K562 (cell line): ENCODE data around the gene CHN2. TPM values are rescaled to one million over a fixed set of nuclear protein-coding genes. Genes with fewer than 3 reads are reported as not detected.

ENCODE experiments used
- ATAC-seq: fragments of 200-7000 bp; cut with Tn5 transposase; 3 replicates; pipeline ENCODE4 v1.9.1; 2020; ENCODE audit warnings: moderate library complexity
- BruUV-seq: library from RNA; stranded (reverse); fragments of 400-500 nt; replicated peaks from 2 replicates; lab custom pipeline; 2021; lab: Mats Ljungman, UMichigan
- CTCF ChIA-PET: fragments of 300-600 bp; formaldehyde crosslinking; extraction: SDS; loops from one replicate; lab custom pipeline; 2021; ENCODE audit warnings: low intra/inter-chr PET ratio; lab: Yijun Ruan, JAX
- POLR2A ChIA-PET: fragments of 300-600, 350-650 bp; sonication (Branson Sonifier 250); formaldehyde crosslinking; extraction: SDS; loops from one replicate; lab custom pipeline; 2021; ENCODE audit warnings: antibody characterized with exemption, inconsistent platforms; lab: Yijun Ruan, JAX
- DNase-seq, 4 experiments: peaks; one replicate each; pipeline versions ENCODE4 v3.0.0 to v3.0.0-alpha.2; 2011 to 2018; ENCODE audit warnings: low spot score in 3 of 4, mixed read lengths in 3 of 4; ENCODE audit errors: extremely low read depth in 1 of 4
- FAIRE-seq: peaks from 2 replicates; lab custom pipeline; 2011; peaks lifted over from hg19 to GRCh38; lab: Jason Lieb, UNC
- H2AFZ ChIP-seq: 2 replicates; pipeline ENCODE4 v1.6.0; 2011; ENCODE audit warnings: low read depth, low read length, control low read depth, inconsistent platforms
- H3K27ac ChIP-seq: fragments of 200-600 bp; 3 replicates; pipeline ENCODE4 v1.8.0; 2011; ENCODE audit warnings: low read depth, mild to moderate bottlenecking, control low read depth, inconsistent platforms, low read length, moderate library complexity, mixed read lengths; ENCODE audit errors: extremely low read depth
- H3K27me3 ChIP-seq, 2 experiments: fragments of 300-600 bp in 1 of 2; 2 replicates in 1 of 2; 3 replicates in 1 of 2; pipeline versions ENCODE4 v1.6.0 to v1.8.0; 2011; ENCODE audit warnings: inconsistent platforms in 2 of 2, low read length in 2 of 2, mild to moderate bottlenecking in 1 of 2, mixed read lengths in 1 of 2, moderate library complexity in 1 of 2; ENCODE audit not compliant: control insufficient read depth in 2 of 2, insufficient read depth in 2 of 2
- H3K36me3 ChIP-seq: fragments of 300-600 bp; 3 replicates; pipeline ENCODE4 v1.8.0; 2011; ENCODE audit warnings: mild to moderate bottlenecking, low read length, inconsistent platforms; ENCODE audit not compliant: control insufficient read depth, insufficient read depth
- H3K4me1 ChIP-seq, 2 experiments: fragments of 200-600 bp in 1 of 2; replicated peaks in 1 of 2; 2 replicates in 1 of 2; 3 replicates in 1 of 2; pipeline versions ENCODE4 v1.5.1 to v1.8.0; 2011; ENCODE audit warnings: inconsistent platforms in 2 of 2, low read length in 2 of 2, mild to moderate bottlenecking in 1 of 2, mixed read lengths in 1 of 2, moderate library complexity in 1 of 2; ENCODE audit not compliant: control insufficient read depth in 2 of 2, insufficient read depth in 2 of 2
- H3K4me2 ChIP-seq: 2 replicates; pipeline ENCODE4 v1.6.1; 2011; ENCODE audit warnings: low read length, control low read depth, inconsistent platforms, mixed read lengths; ENCODE audit not compliant: insufficient read depth
- H3K4me3 ChIP-seq: fragments of 200-600 bp; sonication (generic), shearing (Covaris generic); 2 replicates; pipeline ENCODE4 v1.5.1; 2016; ENCODE audit warnings: control low read depth, inconsistent platforms
- H3K79me2 ChIP-seq: fragments of 200-600 bp; 3 replicates; pipeline ENCODE4 v1.8.0; 2011; ENCODE audit warnings: low read length, inconsistent platforms; ENCODE audit not compliant: control insufficient read depth, insufficient read depth
- H3K9ac ChIP-seq, 2 experiments: 2 replicates each; pipeline versions ENCODE4 v1.6.0 to v1.6.1; 2011; ENCODE audit warnings: low read depth in 2 of 2, low read length in 2 of 2, control low read depth in 1 of 2, inconsistent platforms in 1 of 2, mild to moderate bottlenecking in 1 of 2, mixed read lengths in 1 of 2; ENCODE audit not compliant: insufficient read depth in 1 of 2
- H3K9me1 ChIP-seq: one replicate; pipeline ENCODE4 v1.6.0; 2011; ENCODE audit warnings: inconsistent platforms, mild to moderate bottlenecking, low read length, moderate library complexity; ENCODE audit not compliant: control insufficient read depth, insufficient read depth
- H3K9me3 ChIP-seq: replicated peaks from 2 replicates; pipeline ENCODE4 v1.5.1; 2011; ENCODE audit warnings: low read depth, low read length, inconsistent platforms; ENCODE audit not compliant: control insufficient read depth, insufficient read depth
- H4K20me1 ChIP-seq: replicated peaks from 2 replicates; pipeline ENCODE4 v1.6.1; 2011; ENCODE audit warnings: low read length, inconsistent platforms, mixed read lengths; ENCODE audit not compliant: control insufficient read depth, insufficient read depth
- CBX2 ChIP-seq: fragments of 200-600 bp; sonication (generic); IDR thresholded peaks from one replicate; pipeline ENCODE4 v1.6.1; 2012; ENCODE audit warnings: mild to moderate bottlenecking, low read length, inconsistent platforms; ENCODE audit not compliant: insufficient read depth, poor library complexity, severe bottlenecking
- CC2D1A ChIP-seq: fragments of 450-650 bp; IDR thresholded peaks from 2 replicates; pipeline ENCODE4 v1.6.1; 2017; ENCODE audit warnings: mild to moderate bottlenecking
- GTF2A2 ChIP-seq: IDR thresholded peaks from 2 replicates; pipeline ENCODE4 v1.6.1; 2016; ENCODE audit warnings: mild to moderate bottlenecking, missing genetic modification characterization, missing compliant biosample characterization
- L3MBTL2 ChIP-seq: fragments of 450-650 bp; IDR thresholded peaks from 2 replicates; pipeline ENCODE4 v1.6.1; 2016; ENCODE audit warnings: mild to moderate bottlenecking, moderate library complexity
- PKNOX1 ChIP-seq: fragments of 450-650 bp; IDR thresholded peaks from 2 replicates; pipeline ENCODE4 v1.6.1; 2016
- PURB ChIP-seq: sonication (generic); formaldehyde crosslinking; IDR thresholded peaks from 2 replicates; pipeline ENCODE4 v1.9.0; 2021; ENCODE audit warnings: low read depth, mild to moderate bottlenecking, missing genetic modification reagents
- TCF7 ChIP-seq: sonication (generic); IDR thresholded peaks from 2 replicates; pipeline ENCODE4 v1.6.1; 2016; ENCODE audit warnings: antibody characterized with exemption, borderline replicate concordance
- YY1 ChIP-seq, 3 experiments: IDR thresholded peaks; 2 replicates each; pipeline ENCODE4 v1.6.1; 2011; ENCODE audit warnings: low read length in 2 of 3, mild to moderate bottlenecking in 2 of 3, moderate library complexity in 2 of 3, borderline replicate concordance in 1 of 3, control low read depth in 1 of 3, low read depth in 1 of 3; ENCODE audit not compliant: insufficient read depth in 3 of 3, insufficient replicate concordance in 2 of 3, control insufficient read depth in 1 of 3, insufficient read length in 1 of 3; ENCODE audit errors: extremely low read depth in 1 of 3
- ZNF766 ChIP-seq: fragments of 200-800 bp; sonication (Bioruptor generic); conservative IDR thresholded peaks from 2 replicates; pipeline ENCODE4 v1.6.1; 2016; ENCODE audit warnings: missing genetic modification characterization, missing compliant biosample characterization
- WGBS: fragments of 100-300 bp; shearing (Covaris generic); methylation state at CpG from one replicate; pipeline ENCODE4 v1.1.6; 2016; ENCODE audit warnings: low coverage, mixed read lengths; ENCODE audit not compliant: insufficient coverage; ENCODE audit errors: missing lambda C conversion rate; 5-methylcytosine and 5-hydroxymethylcytosine counted together
- in situ Hi-C: fragments of 300-500 bp; cut with MboI; formaldehyde crosslinking; loops from 4 replicates; pipeline ENCODE4 v1.15.0; 2018; ENCODE audit warnings: inconsistent platforms, mixed read lengths
- intact Hi-C: fragments of 100-400 bp; cut with micrococcal nuclease; formaldehyde crosslinking; loops from 2 replicates; pipeline ENCODE4 v1.14.2; 2022
- polyA plus RNA-seq, 8 experiments: library from polyadenylated mRNA; depleted of rRNA in 4 of 8; stranded (reverse) in 5 of 8; unstranded in 3 of 8; fragments of >200 nt; fragmentation: Nextera tagmentation in 2 of 8; fragmentation: Illumina TruSeq in 1 of 8; extraction: Ambion mirVana in 2 of 8; extraction: Trizol in 1 of 8; gene quantifications; 2 replicates each; pipeline versions ENCODE4 v1.2.1 to v1.2.3, GENCODE V29; 2011 to 2014; ENCODE audit warnings: inconsistent platforms in 1 of 8, missing spikeins in 1 of 8
- total RNA-seq, 7 experiments: library from RNA; depleted of rRNA in 6 of 7; stranded (reverse); fragments of >200 nt in 6 of 7; fragmentation: Illumina TruSeq in 2 of 7; extraction: Trizol in 2 of 7; gene quantifications; 2 replicates each; pipeline versions ENCODE4 v1.2.1 to v1.2.3, GENCODE V29; 2011 to 2021; ENCODE audit warnings: low replicate concordance in 1 of 7
- TF ChIP-seq, protein P1 (sequence below): IDR thresholded peaks from 2 replicates; pipeline ENCODE4 v1.6.1; 2011; ENCODE audit not compliant: insufficient read length; ENCODE audit errors: extremely low read depth
- TF ChIP-seq, protein P2 (sequence below): fragments of 250-450 bp; sonication (Bioruptor Pico); IDR thresholded peaks from 2 replicates; pipeline ENCODE4 v1.4.0; 2020

The CHN2 gene
- total and polyA plus RNA-seq, 9 of the 15 experiments (the other 6 are each of a cell fraction or from before 2014, with no cell fraction given) = 0.12 to 2.1 (median 0.31) TPM; not detected in 1

GRCh38 chr7:29322023-29322712 is 127.6 kb downstream of the CHN2 start (continued):
- no peak for TF ChIP-seq ZNF766 (CRISPR knock-in tag)
- TF ChIP-seq GTF2A2 = no peak
- no peak for TF ChIP-seq CBX2
- no peak for TF ChIP-seq TCF7
- TF ChIP-seq L3MBTL2 = no peak
- no peak for TF ChIP-seq YY1 (IDR thresholded peaks at IDR 0.05; ENCODE audit: borderline replicate concordance in 1 of 3, control insufficient read depth in 1 of 3, extremely low read depth in 1 of 3, insufficient read depth in 3 of 3, insufficient read length in 1 of 3, insufficient replicate concordance in 2 of 3, low read depth in 1 of 3, low read length in 2 of 3)
- TF ChIP-seq, all 486 proteins: peak for 0

DNA sequence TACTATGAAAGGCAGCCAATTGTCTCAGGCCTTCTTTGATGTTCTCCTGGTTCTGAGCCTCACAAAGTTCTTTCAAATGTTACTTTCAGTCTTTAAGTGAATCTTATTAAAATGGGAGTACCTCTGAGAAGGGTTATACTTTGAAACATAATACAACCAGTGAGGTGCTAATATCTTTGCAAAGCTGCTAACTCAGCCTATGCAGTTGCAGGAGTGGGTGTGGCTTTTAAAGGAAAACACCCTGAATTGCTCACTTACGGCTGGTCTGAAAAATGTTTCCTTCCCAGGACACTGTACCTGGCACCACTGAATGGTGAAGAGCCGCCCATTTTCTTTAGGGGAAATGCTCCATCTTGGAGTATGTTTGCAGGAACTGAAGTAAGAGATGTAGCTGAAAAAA is 130.9 kb downstream of the CHN2 start:
- Histone ChIP-seq H3K27me3 (peaks cover 0 to 5% of the 10 kb centered on the region in 2 experiments; a peak in 2 of 5 replicates), H4K20me1 (no peaks in the 10 kb centered on the region), H3K27ac (no peak overlapping the region), H3K4me3 (no peak overlapping the region), H3K4me1 (no peaks in the 10 kb centered on the region), H3K9me1 (no peaks in the 10 kb centered on the region), H3K9me3 (no peaks in the 10 kb centered on the region), H2AFZ (no peak overlapping the region), H3K36me3 (no peaks in the 10 kb centered on the region), H3K9ac (no peak overlapping the region), H3K4me2 (no peak overlapping the region), H3K79me2 (no peaks in the 10 kb centered on the region)
- intact Hi-C loops = no loop called here
- ATAC-seq = no peak
- FAIRE-seq = no peak
- ChIA-PET POLR2A (no interaction called here), CTCF (no interaction called here)
- DNase-seq = no peak
- BruUV-seq = no TSS peak
- 0% methylated on average over 2 of the region's 2 CpGs for WGBS
- in situ Hi-C loops = no loop called here
- TF ChIP-seq PKNOX1 (no peak), PURB (CRISPR knock-in tag) (no peak), GTF2A2 (no peak), CC2D1A (no peak)
- TF ChIP-seq, protein P1, sequence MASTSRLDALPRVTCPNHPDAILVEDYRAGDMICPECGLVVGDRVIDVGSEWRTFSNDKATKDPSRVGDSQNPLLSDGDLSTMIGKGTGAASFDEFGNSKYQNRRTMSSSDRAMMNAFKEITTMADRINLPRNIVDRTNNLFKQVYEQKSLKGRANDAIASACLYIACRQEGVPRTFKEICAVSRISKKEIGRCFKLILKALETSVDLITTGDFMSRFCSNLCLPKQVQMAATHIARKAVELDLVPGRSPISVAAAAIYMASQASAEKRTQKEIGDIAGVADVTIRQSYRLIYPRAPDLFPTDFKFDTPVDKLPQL = no peak
- TF ChIP-seq, protein P2, sequence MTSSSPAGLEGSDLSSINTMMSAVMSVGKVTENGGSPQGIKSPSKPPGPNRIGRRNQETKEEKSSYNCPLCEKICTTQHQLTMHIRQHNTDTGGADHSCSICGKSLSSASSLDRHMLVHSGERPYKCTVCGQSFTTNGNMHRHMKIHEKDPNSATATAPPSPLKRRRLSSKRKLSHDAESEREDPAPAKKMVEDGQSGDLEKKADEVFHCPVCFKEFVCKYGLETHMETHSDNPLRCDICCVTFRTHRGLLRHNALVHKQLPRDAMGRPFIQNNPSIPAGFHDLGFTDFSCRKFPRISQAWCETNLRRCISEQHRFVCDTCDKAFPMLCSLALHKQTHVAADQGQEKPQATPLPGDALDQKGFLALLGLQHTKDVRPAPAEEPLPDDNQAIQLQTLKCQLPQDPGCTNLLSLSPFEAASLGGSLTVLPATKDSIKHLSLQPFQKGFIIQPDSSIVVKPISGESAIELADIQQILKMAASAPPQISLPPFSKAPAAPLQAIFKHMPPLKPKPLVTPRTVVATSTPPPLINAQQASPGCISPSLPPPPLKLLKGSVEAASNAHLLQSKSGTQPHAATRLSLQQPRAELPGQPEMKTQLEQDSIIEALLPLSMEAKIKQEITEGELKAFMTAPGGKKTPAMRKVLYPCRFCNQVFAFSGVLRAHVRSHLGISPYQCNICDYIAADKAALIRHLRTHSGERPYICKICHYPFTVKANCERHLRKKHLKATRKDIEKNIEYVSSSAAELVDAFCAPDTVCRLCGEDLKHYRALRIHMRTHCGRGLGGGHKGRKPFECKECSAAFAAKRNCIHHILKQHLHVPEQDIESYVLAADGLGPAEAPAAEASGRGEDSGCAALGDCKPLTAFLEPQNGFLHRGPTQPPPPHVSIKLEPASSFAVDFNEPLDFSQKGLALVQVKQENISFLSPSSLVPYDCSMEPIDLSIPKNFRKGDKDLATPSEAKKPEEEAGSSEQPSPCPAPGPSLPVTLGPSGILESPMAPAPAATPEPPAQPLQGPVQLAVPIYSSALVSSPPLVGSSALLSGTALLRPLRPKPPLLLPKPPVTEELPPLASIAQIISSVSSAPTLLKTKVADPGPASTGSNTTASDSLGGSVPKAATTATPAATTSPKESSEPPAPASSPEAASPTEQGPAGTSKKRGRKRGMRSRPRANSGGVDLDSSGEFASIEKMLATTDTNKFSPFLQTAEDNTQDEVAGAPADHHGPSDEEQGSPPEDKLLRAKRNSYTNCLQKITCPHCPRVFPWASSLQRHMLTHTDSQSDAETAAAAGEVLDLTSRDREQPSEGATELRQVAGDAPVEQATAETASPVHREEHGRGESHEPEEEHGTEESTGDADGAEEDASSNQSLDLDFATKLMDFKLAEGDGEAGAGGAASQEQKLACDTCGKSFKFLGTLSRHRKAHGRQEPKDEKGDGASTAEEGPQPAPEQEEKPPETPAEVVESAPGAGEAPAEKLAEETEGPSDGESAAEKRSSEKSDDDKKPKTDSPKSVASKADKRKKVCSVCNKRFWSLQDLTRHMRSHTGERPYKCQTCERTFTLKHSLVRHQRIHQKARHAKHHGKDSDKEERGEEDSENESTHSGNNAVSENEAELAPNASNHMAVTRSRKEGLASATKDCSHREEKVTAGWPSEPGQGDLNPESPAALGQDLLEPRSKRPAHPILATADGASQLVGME = no peak
